ENCODE results near the gene RNF220. TPM values are rescaled to one million over a fixed set of nuclear protein-coding genes. Genes with fewer than 3 reads are reported as not detected.

RNF220 gene
- total RNA-seq, 1 experiment from 2014 or later, result 66.6 TPM

DNA sequence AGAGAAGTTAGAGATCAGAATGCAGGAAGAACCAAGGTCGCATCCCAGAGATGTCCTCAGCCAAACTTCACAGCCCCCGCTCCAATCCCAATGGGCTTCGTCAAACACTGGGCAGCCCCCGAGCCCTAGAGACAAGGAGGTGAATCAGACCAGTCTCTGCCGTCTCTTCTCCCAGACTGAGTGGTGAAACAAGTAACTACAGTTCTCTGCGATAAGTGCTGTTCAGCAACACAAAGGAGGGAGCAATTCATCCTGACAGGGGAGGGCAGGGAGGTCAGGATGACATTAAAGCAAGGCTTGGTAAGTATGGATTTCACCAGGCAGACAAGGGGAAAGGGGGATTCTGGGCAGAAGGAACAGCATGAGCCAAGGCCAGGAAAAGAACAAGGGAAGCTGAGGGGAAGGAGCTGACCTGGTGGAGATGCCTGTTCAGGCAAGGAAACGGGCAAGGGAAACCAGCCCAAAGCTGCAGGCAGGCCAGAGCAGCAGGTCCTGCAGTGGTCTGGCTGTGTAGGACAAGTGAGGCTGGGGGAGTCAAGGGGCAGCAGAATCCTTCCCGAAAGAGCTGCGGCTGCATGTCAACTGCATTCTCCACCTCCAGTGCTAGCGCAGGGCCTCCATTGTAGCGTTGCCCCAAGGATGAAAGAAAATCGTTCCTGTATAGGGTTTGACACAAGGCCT lies 36.4 kb upstream of the RNF220 start:
- Histone ChIP-seq H3K4me1 (ENCODE audit: insufficient read depth, low read length) (no peaks in the 10 kb centered on the region), H3K9me3 (ENCODE audit: low read length) (no peaks in the 10 kb centered on the region), H3K9ac (ENCODE audit: low read length) (no peak overlapping the region), H3K79me2 (ENCODE audit: low read length) (no peaks in the 10 kb centered on the region), H3K9me2 (replicated peaks; ENCODE audit: low read length) (0 out of 2 replicates have a peak, but pooled peaks cover 6% of the 10 kb centered on the region), H2AFZ (ENCODE audit: low read length) (no peak overlapping the region), H3K36me3 (ENCODE audit: low read depth, low read length) (no peaks in the 10 kb centered on the region), H3F3A (ENCODE audit: low read length, unreplicated experiment) (no peaks in the 10 kb centered on the region), H3K4me3 (ENCODE audit: low read length) (no peak overlapping the region), H3K4me2 (ENCODE audit: low read length) (no peak overlapping the region), H4K20me1 (ENCODE audit: low read length) (no peaks in the 10 kb centered on the region), H3K27me3 (ENCODE audit: low read length) (no peaks in the 10 kb centered on the region), H3K27ac (ENCODE audit: low read length) (no peak overlapping the region)
- POLR2A ChIA-PET (ENCODE audit: unreplicated experiment), result no interaction called here
- intact Hi-C loops (cut with micrococcal nuclease), result no loop called here
- DNase-seq (no peak), ATAC-seq (no peak)
- no TSS peak for BruUV-seq (replicated peaks)
- CTCF ChIA-PET, result interaction anchor here (0.7 kb wide), 1 partner anchor 148 kb away, joined by 3 read pairs; no protein-coding TSS in a partner anchor
- TF ChIP-seq EZH2 (IDR thresholded peaks at IDR 0.05; ENCODE audit: low read length, unreplicated experiment) (no peak), EZH2phosphoT487 (IDR thresholded peaks at IDR 0.05; ENCODE audit: borderline replicate concordance, low read length) (no peak)
- TF ChIP-seq, protein P1, sequence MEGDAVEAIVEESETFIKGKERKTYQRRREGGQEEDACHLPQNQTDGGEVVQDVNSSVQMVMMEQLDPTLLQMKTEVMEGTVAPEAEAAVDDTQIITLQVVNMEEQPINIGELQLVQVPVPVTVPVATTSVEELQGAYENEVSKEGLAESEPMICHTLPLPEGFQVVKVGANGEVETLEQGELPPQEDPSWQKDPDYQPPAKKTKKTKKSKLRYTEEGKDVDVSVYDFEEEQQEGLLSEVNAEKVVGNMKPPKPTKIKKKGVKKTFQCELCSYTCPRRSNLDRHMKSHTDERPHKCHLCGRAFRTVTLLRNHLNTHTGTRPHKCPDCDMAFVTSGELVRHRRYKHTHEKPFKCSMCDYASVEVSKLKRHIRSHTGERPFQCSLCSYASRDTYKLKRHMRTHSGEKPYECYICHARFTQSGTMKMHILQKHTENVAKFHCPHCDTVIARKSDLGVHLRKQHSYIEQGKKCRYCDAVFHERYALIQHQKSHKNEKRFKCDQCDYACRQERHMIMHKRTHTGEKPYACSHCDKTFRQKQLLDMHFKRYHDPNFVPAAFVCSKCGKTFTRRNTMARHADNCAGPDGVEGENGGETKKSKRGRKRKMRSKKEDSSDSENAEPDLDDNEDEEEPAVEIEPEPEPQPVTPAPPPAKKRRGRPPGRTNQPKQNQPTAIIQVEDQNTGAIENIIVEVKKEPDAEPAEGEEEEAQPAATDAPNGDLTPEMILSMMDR (conservative IDR thresholded peaks at IDR 0.05; ENCODE audit: low read depth, low read length), result no peak

DNA sequence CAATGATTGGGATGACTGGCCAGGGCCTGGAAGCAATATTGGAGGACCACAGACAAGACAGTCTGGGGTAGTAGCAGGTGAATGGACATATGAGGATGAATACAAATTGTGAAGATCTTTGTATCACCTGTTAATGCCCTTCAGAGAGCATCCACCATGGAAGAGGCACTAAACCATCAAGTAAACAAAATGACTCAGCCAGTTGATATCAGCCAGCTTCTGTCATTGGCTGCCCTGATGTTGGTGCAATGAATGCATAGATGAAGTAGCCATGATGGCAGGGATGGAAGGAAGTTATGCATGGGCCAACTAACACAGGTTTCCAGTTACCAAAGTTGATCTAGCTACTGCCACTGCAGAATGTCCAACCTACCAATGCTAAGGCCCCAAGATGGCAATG lies 33.8 kb upstream of the RNF220 start:
- intact Hi-C loops (cut with micrococcal nuclease), result no loop called here
- Histone ChIP-seq H3K4me3 (ENCODE audit: low read length) (no peak overlapping the region), H3K27ac (ENCODE audit: low read length) (no peak overlapping the region), H2AFZ (ENCODE audit: low read length) (no peak overlapping the region), H4K20me1 (ENCODE audit: low read length) (no peaks in the 10 kb centered on the region), H3K9ac (ENCODE audit: low read length) (no peak overlapping the region), H3K4me1 (ENCODE audit: insufficient read depth, low read length) (no peaks in the 10 kb centered on the region), H3K9me2 (replicated peaks; ENCODE audit: low read length) (0 out of 2 replicates have a peak, but pooled peaks cover 6% of the 10 kb centered on the region), H3K27me3 (ENCODE audit: low read length) (no peaks in the 10 kb centered on the region), H3K9me3 (ENCODE audit: low read length) (no peaks in the 10 kb centered on the region), H3F3A (ENCODE audit: low read length, unreplicated experiment) (no peaks in the 10 kb centered on the region), H3K79me2 (ENCODE audit: low read length) (no peaks in the 10 kb centered on the region), H3K4me2 (ENCODE audit: low read length) (no peak overlapping the region), H3K36me3 (ENCODE audit: low read depth, low read length) (no peaks in the 10 kb centered on the region)
- TF ChIP-seq EZH2 (IDR thresholded peaks at IDR 0.05; ENCODE audit: low read length, unreplicated experiment) (no peak), EZH2phosphoT487 (IDR thresholded peaks at IDR 0.05; ENCODE audit: borderline replicate concordance, low read length) (no peak)
- TF ChIP-seq, protein P1 (conservative IDR thresholded peaks at IDR 0.05; ENCODE audit: low read depth, low read length), result no peak
- CTCF ChIA-PET, result no interaction called here
- BruUV-seq (replicated peaks), result no TSS peak
- POLR2A ChIA-PET (ENCODE audit: unreplicated experiment), result no interaction called here
- ATAC-seq (no peak), DNase-seq (no peak)

DNA sequence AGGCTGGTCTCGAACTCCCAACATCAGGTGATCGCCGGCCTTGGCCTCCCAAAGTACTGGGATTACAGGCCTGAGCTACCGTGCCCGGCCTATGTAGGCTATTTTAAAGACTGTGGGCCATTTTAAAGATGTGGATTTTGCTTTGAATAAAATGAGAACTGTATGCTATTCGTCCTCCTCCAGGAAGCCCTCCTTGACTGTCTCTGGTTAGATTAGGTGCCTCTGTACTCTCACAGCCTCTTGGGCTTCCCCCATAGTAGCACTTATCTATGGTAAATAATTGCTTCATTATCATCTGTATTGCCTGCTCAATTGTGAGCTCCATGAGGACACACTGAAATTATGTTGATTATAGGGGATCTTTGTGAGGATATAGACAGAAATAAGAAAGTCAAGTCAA lies 29.5 kb upstream of the RNF220 start:
- DNase-seq (no peak), ATAC-seq (no peak)
- no TSS peak for BruUV-seq (replicated peaks)
- Histone ChIP-seq H3K4me2 (ENCODE audit: low read length) (no peak overlapping the region), H3F3A (ENCODE audit: low read length, unreplicated experiment) (no peaks in the 10 kb centered on the region), H2AFZ (ENCODE audit: low read length) (no peak overlapping the region), H4K20me1 (ENCODE audit: low read length) (no peaks in the 10 kb centered on the region), H3K27ac (ENCODE audit: low read length) (no peak overlapping the region), H3K79me2 (ENCODE audit: low read length) (no peaks in the 10 kb centered on the region), H3K9me3 (ENCODE audit: low read length) (no peaks in the 10 kb centered on the region), H3K27me3 (ENCODE audit: low read length) (no peaks in the 10 kb centered on the region), H3K9me2 (replicated peaks; ENCODE audit: low read length) (0 out of 2 replicates have a peak, but pooled peaks cover 6% of the 10 kb centered on the region), H3K4me1 (ENCODE audit: insufficient read depth, low read length) (no peaks in the 10 kb centered on the region), H3K9ac (ENCODE audit: low read length) (no peak overlapping the region), H3K36me3 (ENCODE audit: low read depth, low read length) (no peaks in the 10 kb centered on the region), H3K4me3 (ENCODE audit: low read length) (no peak overlapping the region)
- CTCF ChIA-PET, result no interaction called here
- intact Hi-C loops (cut with micrococcal nuclease), result no loop called here
- TF ChIP-seq, protein P1 (conservative IDR thresholded peaks at IDR 0.05; ENCODE audit: low read depth, low read length), result no peak
- no peak for TF ChIP-seq EZH2 (IDR thresholded peaks at IDR 0.05; ENCODE audit: low read length, unreplicated experiment)
- POLR2A ChIA-PET (ENCODE audit: unreplicated experiment), result interaction anchor here (0.5 kb wide), 1 partner anchor 49 kb away, joined by 3 read pairs; no protein-coding TSS in a partner anchor
